SK-N-SH (cell line): ENCODE results near the gene PPAN. TPM values are rescaled to one million over a fixed set of nuclear protein-coding genes. Genes with fewer than 3 reads are reported as not detected.

Experiments
- CTCF ChIA-PET: fragments of 300-600, 350-600 bp; formaldehyde crosslinking; extraction: SDS; loops from one replicate; lab custom pipeline; 2021; lab: Yijun Ruan, JAX
- POLR2A ChIA-PET: fragments of 350-600 bp; sonication (Branson Sonifier 250); formaldehyde crosslinking; extraction: SDS; loops from one replicate; lab custom pipeline; 2020; ENCODE audit warnings: antibody characterized with exemption, inconsistent platforms; lab: Yijun Ruan, JAX
- DNase-seq: peaks from one replicate; pipeline ENCODE4 v3.0.0; 2012
- H2AFZ ChIP-seq: fragments of 200-600 bp; sonication (generic); 2 replicates; pipeline ENCODE4 v1.8.1; 2016; ENCODE audit warnings: antibody characterized with exemption, mild to moderate bottlenecking, low read depth
- H3F3A ChIP-seq: fragments of 200-600 bp; sonication (generic); replicated peaks from 2 replicates; pipeline ENCODE3; 2016; ENCODE audit warnings: antibody characterized with exemption, mild to moderate bottlenecking; ENCODE audit not compliant: insufficient read depth
- H3K27ac ChIP-seq, 2 experiments: fragments of 200-500 bp in 1 of 2; fragments of 200-600 bp in 1 of 2; sonication (Bioruptor generic) in 1 of 2; sonication (generic), shearing (Covaris generic) in 1 of 2; 2 replicates each; pipeline versions ENCODE4 v1.5.1 to v1.6.1; 2014 to 2016; ENCODE audit warnings: low read depth in 2 of 2, inconsistent platforms in 1 of 2, low read length in 1 of 2, mild to moderate bottlenecking in 1 of 2, mixed read lengths in 1 of 2
- H3K27me3 ChIP-seq: fragments of 200-600 bp; sonication (generic), shearing (Covaris generic); 2 replicates; pipeline ENCODE4 v1.6.1; 2016; ENCODE audit warnings: mixed run types; ENCODE audit not compliant: insufficient read depth
- H3K36me3 ChIP-seq, 2 experiments: fragments of 200-500 bp in 1 of 2; fragments of 200-600 bp in 1 of 2; sonication (Bioruptor generic) in 1 of 2; sonication (generic) in 1 of 2; replicated peaks in 1 of 2; 2 replicates each; pipeline versions ENCODE3 to v1.5.1; 2014 to 2016; ENCODE audit warnings: low read length in 1 of 2, mild to moderate bottlenecking in 1 of 2; ENCODE audit not compliant: insufficient read depth in 2 of 2, control insufficient read depth in 1 of 2
- H3K4me1 ChIP-seq, 2 experiments: fragments of 200-500 bp in 1 of 2; fragments of 200-600 bp in 1 of 2; sonication (Bioruptor generic) in 1 of 2; sonication (generic), shearing (Covaris generic) in 1 of 2; 2 replicates each; pipeline versions ENCODE4 v1.5.1 to v1.6.1; 2014 to 2016; ENCODE audit warnings: low read depth in 1 of 2, low read length in 1 of 2, mixed run types in 1 of 2; ENCODE audit not compliant: insufficient read depth in 2 of 2, control insufficient read depth in 1 of 2
- H3K4me2 ChIP-seq: fragments of 200-600 bp; sonication (generic), shearing (Covaris generic); 2 replicates; pipeline ENCODE4 v1.6.1; 2017; ENCODE audit warnings: mixed run types
- H3K4me3 ChIP-seq, 2 experiments: fragments of 200-500 bp in 1 of 2; fragments of 200-600 bp in 1 of 2; sonication (Bioruptor generic) in 1 of 2; sonication (generic), shearing (Covaris generic) in 1 of 2; 2 replicates each; pipeline versions ENCODE4 v1.5.1 to v1.8.1; 2014 to 2016; ENCODE audit warnings: low read depth in 2 of 2, inconsistent platforms in 1 of 2, low read length in 1 of 2, mild to moderate bottlenecking in 1 of 2, mixed read lengths in 1 of 2, moderate library complexity in 1 of 2
- H3K79me2 ChIP-seq: fragments of 200-600 bp; sonication (generic); 2 replicates; pipeline ENCODE4 v1.8.1; 2017; ENCODE audit warnings: mild to moderate bottlenecking; ENCODE audit not compliant: insufficient read depth
- H3K9ac ChIP-seq: fragments of 200-600 bp; sonication (generic); 2 replicates; pipeline ENCODE4 v1.6.1; 2017; ENCODE audit warnings: mixed run types
- H3K9me2 ChIP-seq: fragments of 200-600 bp; sonication (generic); 2 replicates; pipeline ENCODE4 v1.6.1; 2017; ENCODE audit warnings: mixed run types
- H3K9me3 ChIP-seq: fragments of 200-600 bp; sonication (generic); 2 replicates; pipeline ENCODE4 v1.6.1; 2017; ENCODE audit warnings: mixed run types, mild to moderate bottlenecking, moderate library complexity
- H4K20me1 ChIP-seq: fragments of 200-600 bp; sonication (generic); 2 replicates; pipeline ENCODE4 v1.6.1; 2017; ENCODE audit warnings: mild to moderate bottlenecking, mixed run types; ENCODE audit not compliant: insufficient read depth
- CHD2 ChIP-seq: fragments of 150-350 bp; IDR thresholded peaks from 2 replicates; pipeline ENCODE4 v1.6.1; 2018; ENCODE audit warnings: low read length; ENCODE audit not compliant: partially characterized antibody
- ELF1 ChIP-seq: IDR thresholded peaks from 2 replicates; pipeline ENCODE4 v1.4.0; 2012
- EP300 ChIP-seq, 2 experiments: IDR thresholded peaks; 2 replicates each; pipeline versions ENCODE4 v1.4.0 to v1.6.1; 2012; ENCODE audit warnings: borderline replicate concordance in 1 of 2, low read depth in 1 of 2, low read length in 1 of 2
- EZH2phosphoT487 ChIP-seq: fragments of 200-600 bp; sonication (generic); IDR thresholded peaks from 2 replicates; pipeline ENCODE4 v1.6.1; 2017; ENCODE audit warnings: low read depth, mixed run types, mild to moderate bottlenecking, antibody characterized with exemption, moderate library complexity, borderline replicate concordance
- FOSL2 ChIP-seq: IDR thresholded peaks from 2 replicates; pipeline ENCODE4 v1.4.0; 2012; ENCODE audit warnings: low read depth, mild to moderate bottlenecking, moderate library complexity, borderline replicate concordance
- FOXJ3 ChIP-seq: sonication (generic); formaldehyde crosslinking; IDR thresholded peaks from 2 replicates; pipeline ENCODE4 v1.5.1; 2020; ENCODE audit warnings: mild to moderate bottlenecking, missing genetic modification reagents
- FOXM1 ChIP-seq: IDR thresholded peaks from 2 replicates; pipeline ENCODE4 v1.4.0; 2012; ENCODE audit warnings: low read depth, mild to moderate bottlenecking
- GABPA ChIP-seq: IDR thresholded peaks from 2 replicates; pipeline ENCODE4 v1.4.0; 2012; ENCODE audit warnings: low read depth, mild to moderate bottlenecking
- JUND ChIP-seq: IDR thresholded peaks from 2 replicates; pipeline ENCODE4 v1.4.0; 2012
- MEF2A ChIP-seq: IDR thresholded peaks from 2 replicates; pipeline ENCODE4 v1.4.0; 2012; ENCODE audit warnings: low read depth, borderline replicate concordance
- MXI1 ChIP-seq: IDR thresholded peaks from 2 replicates; pipeline ENCODE4 v1.6.1; 2012; ENCODE audit warnings: mild to moderate bottlenecking, low read depth, low read length, improper control_type of control experiment
- RCOR1 ChIP-seq: fragments of 150-350 bp; IDR thresholded peaks from 2 replicates; pipeline ENCODE4 v1.6.1; 2017; ENCODE audit warnings: antibody characterized with exemption, low read length
- RFX5 ChIP-seq: IDR thresholded peaks from 2 replicates; pipeline ENCODE4 v1.6.1; 2012; ENCODE audit warnings: mild to moderate bottlenecking, improper control_type of control experiment, low read length
- RXRA ChIP-seq: IDR thresholded peaks from 2 replicates; pipeline ENCODE4 v1.4.0; 2012; ENCODE audit warnings: low read depth, mild to moderate bottlenecking, borderline replicate concordance
- SIN3A ChIP-seq: IDR thresholded peaks from 2 replicates; pipeline ENCODE4 v1.6.1; 2012; ENCODE audit warnings: low read depth, mild to moderate bottlenecking, low read length, moderate library complexity, borderline replicate concordance
- SMC3 ChIP-seq: IDR thresholded peaks from 2 replicates; pipeline ENCODE4 v1.6.1; 2012; ENCODE audit warnings: low read depth, low read length, improper control_type of control experiment
- TAF1 ChIP-seq: IDR thresholded peaks from 2 replicates; pipeline ENCODE4 v1.6.1; 2012; ENCODE audit warnings: low read depth, mild to moderate bottlenecking, low read length, moderate library complexity, borderline replicate concordance
- TCF12 ChIP-seq: IDR thresholded peaks from 2 replicates; pipeline ENCODE4 v1.4.0; 2012
- TEAD4 ChIP-seq: IDR thresholded peaks from 2 replicates; pipeline ENCODE4 v1.4.0; 2012; ENCODE audit warnings: mild to moderate bottlenecking, borderline replicate concordance; ENCODE audit not compliant: insufficient read depth
- WGBS: methylation state at CpG from one replicate; pipeline ENCODE4 v1.1.6; 2017; ENCODE audit warnings: low lambda C conversion rate; 5-methylcytosine and 5-hydroxymethylcytosine counted together
- polyA plus RNA-seq, 3 experiments: library from polyadenylated mRNA; depleted of rRNA; stranded (reverse); fragments of >200 nt; gene quantifications; 2 replicates each; pipeline ENCODE4 v1.2.3, GENCODE V29; 2012
- TF ChIP-seq, protein P1 (sequence below): IDR thresholded peaks from 2 replicates; pipeline ENCODE4 v1.4.0; 2012; ENCODE audit warnings: low read depth, borderline replicate concordance
- TF ChIP-seq, protein P2 (sequence below): fragments of 150-350 bp; IDR thresholded peaks from 2 replicates; pipeline ENCODE4 v1.6.1; 2017; ENCODE audit warnings: antibody characterized with exemption, low read length, low read depth, borderline replicate concordance
- TF ChIP-seq, protein P3 (sequence below): fragments of 200-600 bp; sonication (generic); IDR thresholded peaks from 2 replicates; pipeline ENCODE4 v1.6.1; 2017; ENCODE audit warnings: antibody characterized with exemption, mild to moderate bottlenecking, moderate library complexity
- TF ChIP-seq, protein P4 (sequence below): IDR thresholded peaks from 2 replicates; pipeline ENCODE4 v1.4.0; 2012; ENCODE audit warnings: low read depth, borderline replicate concordance

Gene PPAN
- polyA plus RNA-seq, 1 of the 3 experiments (the other 2 are of a cell fraction) = 75.6 TPM

DNA sequence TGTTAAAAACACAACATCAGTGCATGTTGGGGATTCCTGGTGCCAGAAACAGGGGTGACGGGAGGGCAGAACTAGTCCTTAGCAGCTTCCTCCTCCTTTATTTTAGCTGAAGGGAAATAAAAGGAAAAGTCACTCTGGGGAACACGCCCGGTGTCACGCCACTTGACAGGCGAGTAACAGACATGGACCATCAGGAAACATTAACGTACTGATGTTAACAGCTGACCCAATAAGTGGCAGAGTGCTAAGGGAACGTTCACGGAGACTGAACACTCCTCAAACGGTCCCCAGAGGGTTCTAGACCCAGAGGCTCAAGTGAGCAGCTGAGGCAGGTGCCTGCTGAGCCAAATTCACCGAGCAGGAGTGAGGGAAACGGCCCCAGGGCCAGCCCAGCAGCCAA is 27.4 kb downstream of the PPAN start:
- no peak overlapping the region for H3K27ac ChIP-seq
- no peak overlapping the region for H2AFZ ChIP-seq
- H3K36me3 ChIP-seq = peaks cover 33 to 46% of the 10 kb centered on the region in 2 experiments
- 84% methylated on average over 9 of the region's 11 CpGs for WGBS
- no peak overlapping the region for H3K4me3 ChIP-seq
- peaks cover 0 to 17% of the 10 kb centered on the region in 2 experiments; a peak in 1 of 4 replicates for H3K4me1 ChIP-seq
- H3F3A ChIP-seq = peaks cover 9% of the 10 kb centered on the region
- H3K9me3 ChIP-seq = no peaks in the 10 kb centered on the region
- no peaks in the 10 kb centered on the region for H4K20me1 ChIP-seq
- H3K79me2 ChIP-seq = 0 out of 2 replicates have a peak, but pooled peaks cover 4% of the 10 kb centered on the region
- no peak overlapping the region for H3K4me2 ChIP-seq
- ChIA-PET POLR2A (no interaction called here), CTCF (interaction anchor here (0.9 to 1.9 kb wide), 3 partner anchors 13 to 116 kb away, joined by 3 to 6 read pairs (median 4); no protein-coding TSS in a partner anchor)
- no peak overlapping the region for H3K9ac ChIP-seq
- no peaks in the 10 kb centered on the region for H3K27me3 ChIP-seq
- no peaks in the 10 kb centered on the region for H3K9me2 ChIP-seq
- no peak for TF ChIP-seq MEF2A
- TF ChIP-seq FOSL2 = no peak
- TF ChIP-seq RFX5 = no peak
- TF ChIP-seq, protein P1, sequence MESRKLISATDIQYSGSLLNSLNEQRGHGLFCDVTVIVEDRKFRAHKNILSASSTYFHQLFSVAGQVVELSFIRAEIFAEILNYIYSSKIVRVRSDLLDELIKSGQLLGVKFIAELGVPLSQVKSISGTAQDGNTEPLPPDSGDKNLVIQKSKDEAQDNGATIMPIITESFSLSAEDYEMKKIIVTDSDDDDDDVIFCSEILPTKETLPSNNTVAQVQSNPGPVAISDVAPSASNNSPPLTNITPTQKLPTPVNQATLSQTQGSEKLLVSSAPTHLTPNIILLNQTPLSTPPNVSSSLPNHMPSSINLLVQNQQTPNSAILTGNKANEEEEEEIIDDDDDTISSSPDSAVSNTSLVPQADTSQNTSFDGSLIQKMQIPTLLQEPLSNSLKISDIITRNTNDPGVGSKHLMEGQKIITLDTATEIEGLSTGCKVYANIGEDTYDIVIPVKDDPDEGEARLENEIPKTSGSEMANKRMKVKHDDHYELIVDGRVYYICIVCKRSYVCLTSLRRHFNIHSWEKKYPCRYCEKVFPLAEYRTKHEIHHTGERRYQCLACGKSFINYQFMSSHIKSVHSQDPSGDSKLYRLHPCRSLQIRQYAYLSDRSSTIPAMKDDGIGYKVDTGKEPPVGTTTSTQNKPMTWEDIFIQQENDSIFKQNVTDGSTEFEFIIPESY = no peak
- DNase-seq = no peak

DNA sequence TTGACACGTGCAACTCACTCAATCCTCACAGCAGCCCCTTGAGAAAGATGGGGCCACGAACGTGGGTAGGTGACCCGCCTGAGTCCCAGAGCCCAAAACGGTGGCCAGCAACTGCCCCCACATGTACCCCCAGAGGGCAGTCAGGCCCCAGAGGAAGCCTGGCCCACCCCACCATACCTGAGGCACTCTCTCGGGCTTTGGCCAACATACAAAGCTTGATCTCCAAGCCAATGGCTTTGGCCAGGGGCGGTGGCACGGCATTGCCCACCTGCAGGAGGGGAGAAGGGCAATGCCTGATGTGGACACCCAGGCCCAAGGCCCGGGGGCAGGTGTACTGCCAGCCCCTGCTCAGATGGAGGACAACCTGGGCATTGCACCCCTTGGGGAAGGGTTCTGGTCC is 27.9 kb downstream of the PPAN start:
- CTCF ChIA-PET = interaction anchor here (1.9 kb wide), 1 partner anchor 116 kb away, joined by 6 read pairs; no protein-coding TSS in a partner anchor
- H2AFZ ChIP-seq = no peak overlapping the region
- H3K36me3 ChIP-seq = peaks cover 33 to 50% of the 10 kb centered on the region in 2 experiments

More for the DNA sequence above, 27.9 kb downstream of the PPAN start:
- no peak overlapping the region for H3K4me2 ChIP-seq
- peaks cover 9% of the 10 kb centered on the region for H3F3A ChIP-seq
- no peaks in the 10 kb centered on the region for H3K27me3 ChIP-seq
- no peak overlapping the region for H3K27ac ChIP-seq
- H3K9ac ChIP-seq = no peak overlapping the region
- no peaks in the 10 kb centered on the region for H4K20me1 ChIP-seq
- no peaks in the 10 kb centered on the region for H3K9me3 ChIP-seq
- peaks cover 0 to 22% of the 10 kb centered on the region in 2 experiments; a peak in 1 of 4 replicates for H3K4me1 ChIP-seq
- 71% methylated on average over 4 of the region's 9 CpGs for WGBS
- TF ChIP-seq, protein P2, sequence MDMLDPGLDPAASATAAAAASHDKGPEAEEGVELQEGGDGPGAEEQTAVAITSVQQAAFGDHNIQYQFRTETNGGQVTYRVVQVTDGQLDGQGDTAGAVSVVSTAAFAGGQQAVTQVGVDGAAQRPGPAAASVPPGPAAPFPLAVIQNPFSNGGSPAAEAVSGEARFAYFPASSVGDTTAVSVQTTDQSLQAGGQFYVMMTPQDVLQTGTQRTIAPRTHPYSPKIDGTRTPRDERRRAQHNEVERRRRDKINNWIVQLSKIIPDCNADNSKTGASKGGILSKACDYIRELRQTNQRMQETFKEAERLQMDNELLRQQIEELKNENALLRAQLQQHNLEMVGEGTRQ = no peak
- TF ChIP-seq FOXJ3 = no peak
- no peak for TF ChIP-seq RCOR1
- TF ChIP-seq TCF12 = no peak
- no peak for TF ChIP-seq SIN3A
- no peak for TF ChIP-seq EZH2phosphoT487
- no peak for TF ChIP-seq ELF1
- no peak for TF ChIP-seq TEAD4
- no peak for TF ChIP-seq MXI1
- TF ChIP-seq FOXM1 = no peak
- no peak for TF ChIP-seq MEF2A
- TF ChIP-seq, protein P3, sequence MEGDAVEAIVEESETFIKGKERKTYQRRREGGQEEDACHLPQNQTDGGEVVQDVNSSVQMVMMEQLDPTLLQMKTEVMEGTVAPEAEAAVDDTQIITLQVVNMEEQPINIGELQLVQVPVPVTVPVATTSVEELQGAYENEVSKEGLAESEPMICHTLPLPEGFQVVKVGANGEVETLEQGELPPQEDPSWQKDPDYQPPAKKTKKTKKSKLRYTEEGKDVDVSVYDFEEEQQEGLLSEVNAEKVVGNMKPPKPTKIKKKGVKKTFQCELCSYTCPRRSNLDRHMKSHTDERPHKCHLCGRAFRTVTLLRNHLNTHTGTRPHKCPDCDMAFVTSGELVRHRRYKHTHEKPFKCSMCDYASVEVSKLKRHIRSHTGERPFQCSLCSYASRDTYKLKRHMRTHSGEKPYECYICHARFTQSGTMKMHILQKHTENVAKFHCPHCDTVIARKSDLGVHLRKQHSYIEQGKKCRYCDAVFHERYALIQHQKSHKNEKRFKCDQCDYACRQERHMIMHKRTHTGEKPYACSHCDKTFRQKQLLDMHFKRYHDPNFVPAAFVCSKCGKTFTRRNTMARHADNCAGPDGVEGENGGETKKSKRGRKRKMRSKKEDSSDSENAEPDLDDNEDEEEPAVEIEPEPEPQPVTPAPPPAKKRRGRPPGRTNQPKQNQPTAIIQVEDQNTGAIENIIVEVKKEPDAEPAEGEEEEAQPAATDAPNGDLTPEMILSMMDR = no peak
- TF ChIP-seq JUND = no peak
- no peak for TF ChIP-seq CHD2
- TF ChIP-seq TAF1 = no peak
- TF ChIP-seq EP300 (IDR thresholded peaks at IDR 0.05; ENCODE audit: borderline replicate concordance in 1 of 2, low read depth in 1 of 2, low read length in 1 of 2) = no peak
- TF ChIP-seq GABPA = no peak
- no peak for TF ChIP-seq SMC3
- no peak for TF ChIP-seq RXRA
- TF ChIP-seq, protein P4, sequence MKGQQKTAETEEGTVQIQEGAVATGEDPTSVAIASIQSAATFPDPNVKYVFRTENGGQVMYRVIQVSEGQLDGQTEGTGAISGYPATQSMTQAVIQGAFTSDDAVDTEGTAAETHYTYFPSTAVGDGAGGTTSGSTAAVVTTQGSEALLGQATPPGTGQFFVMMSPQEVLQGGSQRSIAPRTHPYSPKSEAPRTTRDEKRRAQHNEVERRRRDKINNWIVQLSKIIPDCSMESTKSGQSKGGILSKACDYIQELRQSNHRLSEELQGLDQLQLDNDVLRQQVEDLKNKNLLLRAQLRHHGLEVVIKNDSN = no peak
- DNase-seq = no peak
- H3K9me2 ChIP-seq = no peaks in the 10 kb centered on the region
- H3K79me2 ChIP-seq = 0 out of 2 replicates have a peak, but pooled peaks cover 4% of the 10 kb centered on the region
- POLR2A ChIA-PET = no interaction called here
- no peak overlapping the region for H3K4me3 ChIP-seq
